Neural progenitor cell (in vitro differentiated cells): ENCODE data around the gene MEGF6.

Source experiments
- EZH2phosphoT487 ChIP-seq: fragments of 200-600 bp; sonication (generic); IDR thresholded peaks from 2 replicates; pipeline ENCODE4 v1.6.1; 2017; ENCODE audit warnings: antibody characterized with exemption
- TF ChIP-seq, protein P1 (sequence below): fragments of 200-600 bp; sonication (generic); IDR thresholded peaks from 2 replicates; pipeline ENCODE4 v1.5.1; 2017; ENCODE audit warnings: antibody characterized with exemption, mild to moderate bottlenecking

DNA sequence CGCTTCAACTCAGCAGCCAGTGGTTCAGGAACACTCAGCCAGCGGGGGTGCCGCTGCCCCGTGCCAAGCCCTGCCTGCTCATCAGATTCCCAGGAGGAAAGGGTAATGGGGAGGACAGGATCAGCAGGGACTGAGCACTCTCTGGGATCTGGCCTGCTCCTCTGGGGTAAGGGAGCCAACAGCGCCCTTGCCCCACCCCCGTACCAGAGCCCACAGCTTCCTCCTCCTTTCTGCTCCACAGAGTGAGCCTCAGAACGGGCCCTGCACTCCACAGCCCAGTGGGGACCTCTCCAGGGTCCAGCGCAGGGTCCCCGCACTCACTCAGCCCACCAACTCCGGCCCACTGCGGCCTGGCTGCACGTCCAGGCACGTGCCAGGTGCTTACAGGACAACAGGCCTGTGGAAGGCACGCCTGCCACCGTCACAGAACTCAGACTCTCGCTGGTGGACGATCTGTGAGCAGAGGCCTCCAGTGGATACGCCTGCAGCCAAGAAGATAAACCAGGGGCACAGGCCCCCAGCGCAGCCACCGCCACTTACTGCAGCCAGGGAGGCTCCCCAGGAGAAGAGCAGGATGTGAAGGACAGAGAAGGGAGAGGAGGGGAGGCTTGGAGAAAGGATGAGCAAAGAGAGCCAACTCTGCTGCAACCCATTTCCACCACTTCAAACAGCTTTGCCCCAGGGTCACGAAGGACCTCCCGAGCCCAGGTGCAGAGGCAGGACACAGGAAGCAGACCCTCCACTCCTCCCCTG is 2.1 kb downstream of the MEGF6 start:
- TF ChIP-seq, protein P1, sequence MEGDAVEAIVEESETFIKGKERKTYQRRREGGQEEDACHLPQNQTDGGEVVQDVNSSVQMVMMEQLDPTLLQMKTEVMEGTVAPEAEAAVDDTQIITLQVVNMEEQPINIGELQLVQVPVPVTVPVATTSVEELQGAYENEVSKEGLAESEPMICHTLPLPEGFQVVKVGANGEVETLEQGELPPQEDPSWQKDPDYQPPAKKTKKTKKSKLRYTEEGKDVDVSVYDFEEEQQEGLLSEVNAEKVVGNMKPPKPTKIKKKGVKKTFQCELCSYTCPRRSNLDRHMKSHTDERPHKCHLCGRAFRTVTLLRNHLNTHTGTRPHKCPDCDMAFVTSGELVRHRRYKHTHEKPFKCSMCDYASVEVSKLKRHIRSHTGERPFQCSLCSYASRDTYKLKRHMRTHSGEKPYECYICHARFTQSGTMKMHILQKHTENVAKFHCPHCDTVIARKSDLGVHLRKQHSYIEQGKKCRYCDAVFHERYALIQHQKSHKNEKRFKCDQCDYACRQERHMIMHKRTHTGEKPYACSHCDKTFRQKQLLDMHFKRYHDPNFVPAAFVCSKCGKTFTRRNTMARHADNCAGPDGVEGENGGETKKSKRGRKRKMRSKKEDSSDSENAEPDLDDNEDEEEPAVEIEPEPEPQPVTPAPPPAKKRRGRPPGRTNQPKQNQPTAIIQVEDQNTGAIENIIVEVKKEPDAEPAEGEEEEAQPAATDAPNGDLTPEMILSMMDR = no peak
- no peak for TF ChIP-seq EZH2phosphoT487
